Endodermal cell (in vitro differentiated cells): ENCODE data around the gene SATL1. TPM values are rescaled to one million over a fixed set of nuclear protein-coding genes. Genes with fewer than 3 reads are reported as not detected.

Experiments used
- DNase-seq: peaks from one replicate; pipeline ENCODE4 v3.0.0-alpha.2; 2017
- H3K27ac ChIP-seq: 2 replicates; pipeline ENCODE4 v1.5.1; 2013; ENCODE audit warnings: mild to moderate bottlenecking, low read depth, low read length, moderate library complexity
- H3K27me3 ChIP-seq: 2 replicates; pipeline ENCODE4 v1.6.1; 2013; ENCODE audit warnings: mild to moderate bottlenecking, low read length, moderate library complexity; ENCODE audit not compliant: insufficient read depth, control insufficient read depth, poor library complexity, severe bottlenecking
- H3K36me3 ChIP-seq: 2 replicates; pipeline ENCODE4 v1.7.0; 2013; ENCODE audit warnings: mild to moderate bottlenecking, low read length, moderate library complexity; ENCODE audit not compliant: control insufficient read depth, insufficient read depth
- H3K4me1 ChIP-seq: one replicate; pipeline ENCODE4 v1.7.0; 2013; ENCODE audit warnings: low read length; ENCODE audit not compliant: control insufficient read depth, insufficient read depth
- H3K4me3 ChIP-seq: 2 replicates; pipeline ENCODE4 v1.5.1; 2013; ENCODE audit warnings: mild to moderate bottlenecking, low read length, moderate library complexity
- H3K9ac ChIP-seq: 2 replicates; pipeline ENCODE4 v1.6.1; 2013; ENCODE audit warnings: mild to moderate bottlenecking, low read length, moderate library complexity; ENCODE audit not compliant: poor library complexity, severe bottlenecking; ENCODE audit errors: extremely low read depth
- H3K9me3 ChIP-seq: 2 replicates; pipeline ENCODE4 v1.6.1; 2013; ENCODE audit warnings: mild to moderate bottlenecking, low read length, moderate library complexity; ENCODE audit not compliant: control insufficient read depth
- H3K27ac Mint-ChIP-seq: 2 replicates; pipeline ENCODE4 v1.8.0; 2020; ENCODE audit warnings: mixed read lengths
- H3K27me3 Mint-ChIP-seq: 2 replicates; pipeline ENCODE4 v1.8.0; 2021; ENCODE audit warnings: mild to moderate bottlenecking, mixed read lengths; ENCODE audit not compliant: insufficient read depth
- H3K36me3 Mint-ChIP-seq: 2 replicates; pipeline ENCODE4 v1.8.0; 2020; ENCODE audit warnings: low read depth, mixed read lengths
- H3K4me1 Mint-ChIP-seq: 2 replicates; pipeline ENCODE4 v1.8.0; 2020; ENCODE audit warnings: mixed read lengths
- H3K4me3 Mint-ChIP-seq: 2 replicates; pipeline ENCODE4 v1.8.0; 2020; ENCODE audit warnings: mild to moderate bottlenecking, moderate library complexity, mixed read lengths
- H3K9me3 Mint-ChIP-seq: 2 replicates; pipeline ENCODE4 v1.8.0; 2020; ENCODE audit warnings: mild to moderate bottlenecking, mixed read lengths
- CTCF ChIP-seq: fragments of 200-600 bp; sonication (generic); conservative IDR thresholded peaks from 2 replicates; pipeline ENCODE4 v1.5.0; 2021; ENCODE audit warnings: antibody characterized with exemption, mild to moderate bottlenecking
- WGBS, 2 experiments: methylation state at CpG; one replicate each; pipeline versions ENCODE4 v1.1.5 to v1.1.7; 2013; ENCODE audit warnings: missing lambda C conversion rate in 2 of 2, mixed read lengths in 1 of 2; ENCODE audit not compliant: insufficient coverage in 1 of 2, insufficient read length in 1 of 2; 5-methylcytosine and 5-hydroxymethylcytosine counted together
- total RNA-seq, 2 donors: library from RNA; stranded (reverse); fragmentation: NEBNext Ultra II Directional in 1 of 2; extraction: Animal tissue kit (Norgen Biotek cat#: 25700) in 1 of 2; gene quantifications; 2 replicates in 1 of 2; 3 replicates in 1 of 2; pipeline ENCODE4 v1.2.1, GENCODE V29; 2021

SATL1 gene
- total RNA-seq, 2 donors from 2014 or later: 0.29 to 0.58 TPM

DNA sequence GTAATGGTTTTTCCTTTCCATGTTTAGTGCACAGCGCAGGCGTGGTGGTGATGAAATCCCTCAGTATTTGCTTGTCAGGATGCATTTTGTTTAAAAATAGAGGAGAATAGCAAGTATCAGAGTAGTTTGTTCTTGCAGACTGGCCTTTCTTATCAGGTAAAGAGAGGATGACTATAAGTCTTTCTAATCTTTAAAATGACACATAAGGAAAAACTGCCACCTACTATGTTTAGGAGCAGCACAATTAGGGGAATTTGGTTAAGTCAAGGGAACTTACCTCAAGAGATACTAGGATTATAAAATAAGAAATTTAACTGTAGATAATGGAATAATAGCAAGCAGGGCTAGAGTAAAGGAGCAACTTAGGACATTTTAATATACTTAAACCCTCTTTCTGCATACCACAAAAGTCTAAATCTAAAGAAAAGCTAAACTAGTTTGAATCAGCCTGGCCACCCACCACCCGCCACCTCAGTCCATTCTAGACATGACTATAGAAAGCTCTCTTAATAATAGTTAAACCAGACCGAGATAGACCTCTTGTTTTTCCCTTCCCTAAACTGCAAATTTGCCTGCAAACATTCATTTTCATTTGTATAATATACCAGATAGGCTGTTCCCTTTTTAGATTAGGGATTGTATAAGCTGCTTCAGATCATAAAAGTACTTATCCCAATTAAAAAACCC is 177.9 kb downstream of the SATL1 start:
- no peak overlapping the region for H3K27ac ChIP-seq
- H3K36me3 ChIP-seq: no peaks in the 10 kb centered on the region
- Mint-ChIP-seq H3K4me1 (no peaks in the 10 kb centered on the region), H3K27me3 (no peaks in the 10 kb centered on the region), H3K27ac (no peak overlapping the region), H3K4me3 (no peak overlapping the region), H3K9me3 (peaks cover 49% of the 10 kb centered on the region), H3K36me3 (peaks cover 35% of the 10 kb centered on the region)
- H3K27me3 ChIP-seq: no peaks in the 10 kb centered on the region
- no peak for DNase-seq
- H3K4me1 ChIP-seq: no peaks in the 10 kb centered on the region
- H3K9me3 ChIP-seq: no peaks in the 10 kb centered on the region
- TF ChIP-seq CTCF: no peak
- 71% methylated on average over 4 of the region's 4 CpGs; no CpG with 5 or more reads in 1 of the 2 experiments for WGBS, 2 experiments
- no peak overlapping the region for H3K9ac ChIP-seq
- no peak overlapping the region for H3K4me3 ChIP-seq

DNA sequence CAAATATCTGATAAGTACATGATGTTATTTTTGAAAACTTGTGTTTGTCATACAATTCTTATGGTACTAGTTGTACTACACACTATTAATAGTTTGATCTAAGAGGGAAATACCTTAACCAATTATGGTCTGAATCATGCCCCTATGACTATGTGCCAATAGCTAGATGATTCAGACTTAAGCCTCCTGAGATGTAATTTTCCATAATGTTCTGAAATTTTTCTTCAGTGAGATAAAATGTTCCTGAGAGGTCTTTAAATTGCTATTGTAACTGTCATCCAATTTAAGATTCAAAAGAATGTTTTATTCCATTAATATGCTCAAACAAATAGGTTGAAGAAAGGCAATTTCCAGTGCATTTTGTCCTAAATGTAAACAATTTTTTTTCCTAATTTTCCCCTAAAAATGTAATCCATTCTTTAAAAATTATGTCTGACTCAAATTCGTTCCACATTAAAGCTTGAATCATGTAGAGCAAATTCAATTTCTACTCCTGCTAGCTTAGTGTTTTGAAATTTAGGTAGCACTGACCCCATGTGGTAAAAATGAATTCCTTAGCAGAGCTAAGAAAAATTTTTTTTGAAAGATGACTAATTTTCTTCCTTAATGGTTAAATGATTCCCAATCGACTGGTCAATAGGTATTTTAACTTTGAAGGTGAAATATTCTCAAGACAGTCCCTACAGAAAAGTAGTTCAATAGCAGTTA is 190.8 kb downstream of the SATL1 start:
- TF ChIP-seq CTCF: peak; percentile 39
- Mint-ChIP-seq H3K4me3 (no peak overlapping the region), H3K27me3 (no peaks in the 10 kb centered on the region), H3K4me1 (no peaks in the 10 kb centered on the region), H3K36me3 (peaks cover 4% of the 10 kb centered on the region), H3K9me3 (peaks cover 9% of the 10 kb centered on the region), H3K27ac (no peak overlapping the region)
- Histone ChIP-seq H3K4me1 (no peaks in the 10 kb centered on the region), H3K36me3 (no peaks in the 10 kb centered on the region), H3K27me3 (no peaks in the 10 kb centered on the region), H3K4me3 (no peak overlapping the region), H3K9ac (no peak overlapping the region), H3K9me3 (no peaks in the 10 kb centered on the region), H3K27ac (no peak overlapping the region)
- no peak for DNase-seq
- WGBS, 2 experiments: 88 to 100% methylated on average over 1 to 2 of the region's 2 CpGs

GRCh38 chrX:85052205-85052604 is 191.4 kb downstream of the SATL1 start:
- Mint-ChIP-seq H3K9me3 (peaks cover 11% of the 10 kb centered on the region), H3K27ac (no peak overlapping the region), H3K4me3 (no peak overlapping the region), H3K27me3 (no peaks in the 10 kb centered on the region), H3K4me1 (peaks cover under 1% of the 10 kb centered on the region), H3K36me3 (peaks cover 4% of the 10 kb centered on the region)
- Histone ChIP-seq H3K9ac (no peak overlapping the region), H3K4me1 (no peaks in the 10 kb centered on the region), H3K36me3 (no peaks in the 10 kb centered on the region), H3K9me3 (no peaks in the 10 kb centered on the region), H3K4me3 (no peak overlapping the region), H3K27me3 (no peaks in the 10 kb centered on the region), H3K27ac (no peak overlapping the region)
- no peak for TF ChIP-seq CTCF
- WGBS, 2 experiments: 100% methylated on average over 1 of the region's 3 CpGs; no CpG with 5 or more reads in 1 of the 2 experiments
- no peak for DNase-seq
